Stimulated activated CD8-positive, alpha-beta memory T cell treated with anti-CD3 and anti-CD28 coated beads, Interleukin-15, amount 100 ng/mL, for 4 hours (primary cell): ENCODE measurements around the gene BRCA2.
"Not testable (repeated sequence)": the region's sequence is repeated elsewhere in the genome, so short reads cannot be mapped to it uniquely, and the experiment has no call there.

ENCODE experiments used
- DNase-seq, 2 donors: peaks; one replicate each; pipeline ENCODE4 v3.0.0-alpha.2; 2020; ENCODE audit warnings: low read depth in 2 of 2

Gene BRCA2

GRCh38 chr13:32309312-32310133, 5.8 kb upstream of the BRCA2 start:
- no peak for DNase-seq

GRCh38 chr13:32310134-32310706, 5.1 kb upstream of the BRCA2 start:
- DNase-seq, result no peak

- no peak for DNase-seq
Measured at GRCh38 chr13:32311188-32311897, 4.0 kb upstream of the BRCA2 start.

GRCh38 chr13:32314271-32315237, 754 bp upstream of the BRCA2 start:
- DNase-seq, result peak; percentile 27 to 52

- DNase-seq, result no peak
Measured at GRCh38 chr13:32316028-32316339, 676 bp downstream of the BRCA2 start.

- no peak for DNase-seq
Measured at GRCh38 chr13:32316501-32316900, 1.2 kb downstream of the BRCA2 start.

GRCh38 chr13:32317716-32318465, 2.6 kb downstream of the BRCA2 start:
- no peak for DNase-seq

- DNase-seq, result no peak
Measured at GRCh38 chr13:32320528-32320927, 5.2 kb downstream of the BRCA2 start.

- no peak for DNase-seq
Measured at GRCh38 chr13:32323912-32324311, 8.6 kb downstream of the BRCA2 start.

GRCh38 chr13:32330441-32330840, 15.1 kb downstream of the BRCA2 start:
- DNase-seq, result no peak

GRCh38 chr13:32334671-32335070, 19.4 kb downstream of the BRCA2 start:
- no peak for DNase-seq

GRCh38 chr13:32340914-32341313, 25.6 kb downstream of the BRCA2 start:
- DNase-seq, result no peak

- no peak for DNase-seq
Measured at GRCh38 chr13:32347651-32348050, 32.3 kb downstream of the BRCA2 start.

- not testable (repeated sequence) for DNase-seq
Measured at GRCh38 chr13:32350839-32351441, 35.6 kb downstream of the BRCA2 start.

- DNase-seq, result no peak
Measured at GRCh38 chr13:32354040-32354439, 38.7 kb downstream of the BRCA2 start.

GRCh38 chr13:32355935-32356334, 40.6 kb downstream of the BRCA2 start:
- DNase-seq, result not testable (repeated sequence)

- no peak for DNase-seq
Measured at GRCh38 chr13:32362574-32362973, 47.3 kb downstream of the BRCA2 start.

- DNase-seq, result no peak
Measured at GRCh38 chr13:32370805-32371204, 55.5 kb downstream of the BRCA2 start.

- no peak for DNase-seq
Measured at GRCh38 chr13:32376642-32377415, 61.5 kb downstream of the BRCA2 start.

GRCh38 chr13:32378012-32378411, 62.7 kb downstream of the BRCA2 start:
- DNase-seq, result no peak
